Measurements from ENCODE around the gene SQSTM1. TPM values are rescaled to one million over a fixed set of nuclear protein-coding genes. Genes with fewer than 3 reads are reported as not detected.

Gene SQSTM1
- total RNA-seq, 1 donor from 2014 or later, result 105 TPM

DNA sequence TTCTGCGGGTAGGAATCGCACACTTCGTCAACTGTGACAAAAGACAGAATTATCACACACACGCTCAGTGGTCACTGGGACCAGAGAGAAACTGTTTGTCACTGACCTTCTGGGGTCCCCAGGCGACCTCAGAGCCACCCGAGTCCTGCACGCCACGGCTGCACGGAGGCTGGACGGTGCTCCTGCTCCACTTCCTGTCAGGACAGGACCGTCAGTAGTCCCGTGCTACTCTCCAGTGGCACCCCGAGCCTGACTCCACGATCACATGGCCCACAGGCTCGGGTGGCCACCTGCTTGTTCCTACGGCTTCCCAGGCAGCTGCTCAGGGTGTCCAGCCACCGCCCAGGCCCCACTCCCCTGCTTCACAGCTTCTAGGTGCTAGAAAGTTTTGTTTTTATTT is 20.1 kb downstream of the SQSTM1 start:
- intact Hi-C loops (cut with micrococcal nuclease), result no loop called here

DNA sequence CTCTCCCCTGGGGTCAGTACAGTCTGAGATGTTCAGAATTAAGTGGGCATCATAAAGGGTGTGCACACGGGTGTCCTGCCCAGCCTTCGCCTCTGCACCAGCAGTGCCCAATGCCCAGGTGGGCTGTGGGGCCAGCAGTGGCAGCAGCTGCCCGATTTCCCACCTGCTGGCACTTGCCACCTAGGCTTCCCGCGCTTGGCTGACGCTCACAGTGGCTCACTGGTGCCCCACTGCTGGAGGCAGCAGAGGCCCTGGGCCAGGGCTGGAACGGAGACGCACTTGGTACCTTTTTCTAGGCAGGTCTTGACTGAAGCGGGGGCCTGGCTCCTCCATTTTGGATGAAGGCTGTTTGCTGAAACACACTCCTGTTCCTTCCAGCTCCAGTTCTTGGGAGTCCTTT is 20.9 kb downstream of the SQSTM1 start:
- intact Hi-C loops (cut with micrococcal nuclease), result no loop called here

DNA sequence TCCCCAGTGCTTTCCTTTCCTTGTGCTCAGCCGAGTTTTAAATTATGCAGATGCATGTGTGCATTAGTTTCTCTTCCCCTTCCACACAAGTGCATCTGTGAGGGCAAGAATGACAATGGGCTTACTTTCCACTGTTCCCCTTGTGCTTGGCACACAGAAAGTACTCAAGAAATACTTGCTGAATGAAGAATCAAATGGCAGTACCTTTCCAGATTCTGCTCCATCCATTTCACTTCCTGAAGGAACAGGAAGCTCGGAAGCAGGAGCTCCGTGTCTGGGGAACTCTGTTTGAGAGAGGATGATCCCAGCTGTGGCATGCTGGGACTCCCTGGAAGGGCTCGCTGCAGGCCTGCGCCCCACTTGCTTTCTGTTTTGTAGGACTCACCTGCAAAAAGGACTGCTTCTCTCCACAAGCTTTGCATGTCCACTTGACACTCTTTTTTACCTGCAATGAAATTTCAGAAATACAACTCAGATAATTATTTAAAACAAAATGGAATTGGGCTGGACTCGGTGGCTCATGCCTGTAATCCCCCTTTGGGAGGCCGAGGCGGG is 32.4 kb downstream of the SQSTM1 start:
- intact Hi-C loops (cut with micrococcal nuclease), result no loop called here

DNA sequence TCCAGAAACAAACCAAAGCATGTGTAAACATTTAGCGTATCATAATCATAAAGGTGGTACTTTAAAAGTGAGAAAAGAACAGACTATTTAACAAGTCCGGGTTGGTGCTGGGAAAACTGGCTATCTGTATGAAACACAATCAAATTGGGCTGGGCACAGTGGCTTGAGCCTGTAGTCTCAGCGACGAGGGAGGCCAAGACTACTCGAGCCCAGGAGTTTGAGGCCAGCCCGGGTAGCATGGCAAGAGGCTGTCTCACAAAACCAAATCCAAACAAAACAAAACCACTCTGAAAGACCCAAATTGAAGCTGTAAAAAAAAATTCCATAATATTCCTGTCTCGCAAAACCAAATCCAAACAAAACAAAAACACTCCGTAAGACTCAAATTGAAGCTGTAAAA is 33.7 kb downstream of the SQSTM1 start:
- intact Hi-C loops (cut with micrococcal nuclease), result no loop called here

DNA sequence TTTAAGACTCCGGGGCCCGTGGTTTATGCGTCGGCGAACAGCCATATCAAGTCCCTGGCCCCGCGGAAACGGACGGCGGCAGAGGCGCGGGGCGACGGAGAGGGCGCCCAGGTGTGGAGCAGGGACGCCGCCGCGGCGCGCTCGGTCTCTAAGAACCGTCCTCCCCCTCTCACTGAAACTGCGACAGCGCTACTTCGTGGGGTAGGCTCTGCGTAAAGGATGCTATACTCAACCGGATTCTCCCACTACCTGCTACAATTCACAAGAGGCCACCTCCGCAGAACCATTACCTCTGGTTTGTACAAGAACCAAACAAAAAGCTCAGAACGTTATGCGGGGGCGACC is 37.5 kb downstream of the SQSTM1 start:
- intact Hi-C loops (cut with micrococcal nuclease), result loop anchor here (1.0 to 2.0 kb wide), 5 partner anchors 22 to 95 kb away; partner anchors contain the start of genes SQSTM1 and TBC1D9B

DNA sequence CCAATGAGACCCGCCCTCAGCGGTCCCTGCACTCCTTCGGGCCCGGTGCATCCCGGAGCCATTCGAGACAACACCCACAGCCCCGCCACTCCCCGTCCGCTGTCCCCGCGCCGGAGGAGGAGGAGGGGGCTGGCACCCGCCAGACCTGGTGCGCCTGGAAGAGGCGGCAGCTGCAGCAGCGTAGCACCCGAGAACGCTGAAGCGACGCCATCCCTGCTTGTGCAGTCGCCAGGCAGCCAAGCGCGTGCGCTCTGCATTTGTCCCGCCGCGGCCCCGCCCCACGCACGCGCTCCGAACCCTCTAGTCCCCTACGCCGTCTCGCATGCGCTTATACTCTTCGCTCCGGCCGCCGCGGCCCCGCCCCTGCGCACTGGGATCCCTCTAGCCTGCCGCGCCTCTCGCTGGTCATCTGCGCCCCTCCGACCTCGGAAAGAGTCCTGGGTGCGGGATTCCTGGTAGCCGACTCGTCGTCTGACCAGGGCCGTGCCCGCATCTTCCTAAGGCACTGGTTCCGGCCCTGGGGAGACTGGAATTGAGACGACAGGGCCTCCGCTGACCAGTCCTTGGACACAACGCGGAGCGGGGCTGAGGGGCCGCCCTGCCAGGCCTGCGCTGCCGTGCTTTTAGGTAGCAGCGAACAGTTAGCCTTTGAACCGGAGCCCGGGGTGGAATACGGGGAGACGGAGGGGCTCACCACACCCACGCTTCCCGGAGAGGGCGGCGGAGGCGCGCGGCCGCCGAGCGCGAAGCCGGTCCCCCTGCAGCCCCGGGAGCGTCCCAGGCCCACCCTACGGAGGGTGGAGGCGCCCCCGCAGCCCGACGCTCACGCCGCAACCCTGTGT is 38.1 kb downstream of the SQSTM1 start, which contains the start of gene MRNIP:
Gene MRNIP, minus strand, starts transcription at position 232 of the 842 bp plus-strand sequence. Its CDS starts 21 bp downstream, at position 211.
- intact Hi-C loops (cut with micrococcal nuclease), result loop anchor here (1.0 to 2.0 kb wide), 5 partner anchors 23 to 96 kb away; partner anchors contain the start of genes SQSTM1 and TBC1D9B

DNA sequence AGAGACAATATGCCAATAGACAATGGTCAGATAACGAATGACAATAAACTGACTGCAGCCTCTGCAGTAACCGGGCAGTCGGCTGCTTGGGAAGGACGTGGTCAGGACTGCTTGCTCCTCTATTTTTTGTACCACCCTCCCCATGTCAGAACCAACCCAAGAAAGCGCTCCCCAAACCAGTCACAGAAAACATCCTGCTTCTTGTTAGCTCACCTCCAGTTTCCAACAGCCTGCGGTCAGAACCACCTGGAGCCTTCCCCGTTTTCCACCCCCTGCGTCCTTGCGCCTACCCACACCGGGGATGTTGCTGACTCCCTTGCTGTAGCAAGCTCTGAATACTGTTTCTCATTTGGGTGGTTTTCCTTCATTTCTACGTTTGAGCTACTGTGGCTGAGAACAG is 39.6 kb downstream of the SQSTM1 start:
- intact Hi-C loops (cut with micrococcal nuclease), result no loop called here

DNA sequence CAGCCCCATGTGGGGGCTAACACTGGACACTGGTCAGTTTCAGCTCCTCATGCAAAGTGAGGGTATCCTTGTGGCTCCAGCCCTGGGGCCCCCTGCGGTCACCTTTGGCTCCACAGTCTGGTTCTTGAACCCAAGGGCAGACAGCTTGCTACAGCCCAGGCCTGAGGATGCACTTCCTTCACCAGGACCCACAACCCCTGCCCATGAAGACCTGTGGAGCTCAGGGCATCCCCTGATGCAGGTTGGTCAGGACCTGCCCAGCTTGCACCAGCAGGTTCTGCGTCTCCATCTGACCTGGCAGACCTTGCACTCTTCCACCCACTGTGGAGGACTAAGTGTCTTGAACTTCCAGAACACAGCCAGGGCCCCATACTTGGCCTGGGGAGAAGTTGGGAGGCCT is 41.6 kb downstream of the SQSTM1 start:
- intact Hi-C loops (cut with micrococcal nuclease), result no loop called here

DNA sequence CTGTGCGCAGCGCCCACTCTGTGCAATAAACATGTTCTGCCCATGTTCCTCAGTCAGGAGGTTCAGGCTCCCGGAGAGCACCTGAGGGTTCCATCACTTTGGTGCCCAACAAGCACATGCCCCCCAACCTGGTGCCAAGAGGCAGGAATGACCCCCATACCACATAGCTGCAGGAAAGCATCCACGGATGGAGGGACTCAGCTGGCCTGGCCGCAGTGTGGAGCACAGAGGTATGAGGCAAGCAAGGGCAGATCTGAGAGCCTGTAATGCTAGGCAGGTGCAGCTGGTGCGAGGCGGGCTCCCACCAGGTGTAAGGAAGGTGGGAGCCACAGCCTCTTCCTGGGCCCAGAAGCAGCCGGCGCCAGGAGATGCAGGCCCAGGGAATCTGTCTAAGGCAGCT is 42.2 kb downstream of the SQSTM1 start:
- intact Hi-C loops (cut with micrococcal nuclease), result no loop called here

DNA sequence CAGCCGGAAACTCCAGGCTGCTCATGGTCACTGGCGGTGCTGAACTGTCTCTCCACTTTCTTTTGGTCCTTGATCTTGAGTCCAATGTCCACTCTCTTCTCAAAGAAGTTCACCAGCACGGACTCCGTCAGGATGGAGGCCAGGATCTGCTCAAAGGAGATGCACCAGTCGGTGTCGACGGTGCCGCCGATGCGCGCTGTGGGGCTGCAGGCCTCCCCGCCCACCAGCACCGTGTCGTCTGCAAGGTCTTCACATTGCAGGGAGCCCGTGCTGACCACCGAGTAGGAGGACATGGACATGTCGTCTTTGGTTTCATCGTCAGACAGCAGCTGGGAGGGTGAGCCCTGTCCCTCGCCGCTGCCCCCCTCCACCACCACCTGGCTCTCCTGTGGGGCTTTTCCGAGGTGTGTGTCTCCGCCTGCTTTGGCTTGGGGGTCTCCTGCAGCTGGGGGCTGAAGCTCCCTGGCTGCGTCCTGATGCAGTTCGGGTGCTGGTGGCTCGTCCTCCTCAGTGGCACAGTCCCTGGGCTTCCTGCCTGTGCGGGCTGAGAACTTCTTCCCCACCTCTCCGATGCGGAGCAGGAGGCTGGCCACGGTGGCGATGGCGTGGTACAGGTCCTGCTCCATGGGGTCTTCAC is 42.9 kb downstream of the SQSTM1 start:
- intact Hi-C loops (cut with micrococcal nuclease), result no loop called here

DNA sequence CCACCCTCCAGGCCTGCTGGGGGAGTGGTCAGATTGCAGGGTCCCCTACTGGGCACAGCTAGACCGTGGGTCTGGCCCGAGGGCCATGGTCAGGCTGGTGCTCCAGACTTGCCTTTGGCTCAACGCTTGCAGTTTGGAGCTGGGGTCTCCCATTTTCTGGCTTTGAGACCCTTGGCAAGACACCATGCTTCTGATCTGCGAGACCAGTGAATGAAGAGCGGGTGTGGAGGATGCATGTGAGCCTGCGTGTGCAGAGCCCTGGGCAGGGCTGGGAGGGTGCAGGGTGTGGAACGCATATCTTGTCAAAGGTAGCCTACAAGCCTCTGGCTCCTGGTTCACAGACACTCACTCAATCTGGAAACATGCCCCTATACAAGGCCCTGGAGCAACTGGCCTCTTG is 44.0 kb downstream of the SQSTM1 start:
- intact Hi-C loops (cut with micrococcal nuclease), result no loop called here

DNA sequence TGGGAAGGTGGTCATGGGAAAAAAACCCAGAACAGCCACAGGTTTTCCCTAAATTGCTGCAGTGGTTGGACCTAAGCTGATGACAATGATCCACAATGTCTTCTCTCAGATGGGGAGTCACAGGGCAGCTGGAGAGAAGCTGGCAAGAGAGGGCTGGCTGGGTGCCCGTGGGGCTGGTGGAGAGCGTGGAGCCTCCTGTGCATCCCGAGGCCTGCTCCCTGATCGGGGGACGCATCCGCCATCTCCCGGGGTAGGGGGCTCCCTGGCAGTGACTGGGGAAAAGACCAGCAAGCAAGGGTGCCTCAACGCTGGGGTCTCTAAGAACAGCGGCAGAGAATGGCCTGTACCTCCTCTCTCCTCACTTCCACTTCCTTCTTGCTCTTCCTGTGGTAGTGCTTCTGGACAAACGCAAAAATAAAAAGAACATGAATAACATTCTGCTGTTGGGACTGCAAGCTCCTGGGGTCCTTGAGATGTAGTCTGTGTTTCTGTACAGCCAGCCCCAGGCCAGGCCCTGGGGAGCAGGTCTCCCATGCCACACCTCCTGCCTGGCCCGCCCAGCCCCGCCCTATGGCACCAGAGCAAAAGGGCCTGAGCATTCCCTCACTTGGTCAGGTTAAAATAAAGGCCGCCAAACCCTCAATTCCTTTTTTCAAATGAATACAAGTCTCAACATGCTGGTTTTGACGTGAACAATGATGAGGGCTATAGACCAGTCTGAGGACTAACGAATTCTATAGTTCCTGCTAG is 45.0 kb downstream of the SQSTM1 start:
- intact Hi-C loops (cut with micrococcal nuclease), result no loop called here

DNA sequence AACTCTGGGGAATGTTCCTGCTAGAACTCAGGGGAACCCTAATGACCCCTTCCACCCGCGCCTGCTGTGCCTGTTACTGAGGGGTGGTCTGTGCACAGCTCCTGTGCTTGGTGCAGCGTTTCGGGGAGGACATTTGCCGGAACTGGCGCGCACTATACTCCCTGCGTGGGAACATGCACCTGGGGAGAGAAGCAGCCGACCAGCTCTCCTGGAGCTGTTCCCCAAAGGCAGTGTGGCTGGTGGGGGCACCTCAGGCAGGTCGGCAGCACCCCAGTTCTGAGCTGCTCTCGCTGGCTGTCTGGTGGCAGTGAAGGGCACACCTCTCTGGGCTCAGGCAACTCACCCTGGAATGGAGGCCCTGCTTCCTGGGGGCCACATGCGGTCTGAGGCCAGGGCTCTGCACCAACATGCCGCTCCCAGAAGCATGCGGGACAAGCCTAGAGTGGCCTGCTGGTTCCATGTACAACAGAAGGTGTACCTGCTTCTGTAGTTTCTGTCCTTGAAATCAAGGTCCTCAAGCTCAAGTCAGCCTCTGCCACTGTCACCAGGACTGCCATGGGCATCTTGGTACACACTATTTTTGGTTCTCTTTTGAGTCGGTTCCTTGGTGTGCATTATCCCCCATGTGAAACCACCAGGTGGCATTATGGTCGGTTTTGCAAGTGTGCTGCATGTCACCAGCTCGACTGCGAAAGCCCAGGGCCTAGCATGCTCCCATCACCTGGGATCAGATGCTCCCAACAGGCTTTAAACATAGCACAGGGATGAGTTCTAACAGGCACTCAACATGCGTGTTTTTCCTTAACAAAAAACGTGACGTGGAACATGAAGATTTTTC is 45.8 kb downstream of the SQSTM1 start:
- intact Hi-C loops (cut with micrococcal nuclease), result no loop called here

DNA sequence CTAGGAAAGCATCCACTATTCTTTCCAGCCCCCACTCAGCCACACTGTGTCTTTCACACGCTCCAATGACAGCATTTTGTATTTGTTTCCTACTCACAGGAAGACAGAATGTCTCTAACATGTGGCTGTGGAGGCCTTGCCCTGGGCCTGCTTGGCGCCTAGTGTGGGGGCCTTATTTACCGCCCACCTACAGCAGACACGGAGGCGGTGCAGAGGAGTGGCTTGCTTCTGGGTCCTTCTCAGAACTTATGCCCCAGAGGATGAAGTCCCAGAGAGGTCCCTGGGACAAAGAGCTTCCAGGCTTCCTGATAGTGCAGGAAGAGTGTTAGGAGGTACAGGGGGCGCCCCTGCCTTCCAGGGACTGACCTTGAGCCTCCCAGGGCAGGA is 46.4 kb downstream of the SQSTM1 start:
- intact Hi-C loops (cut with micrococcal nuclease), result no loop called here

DNA sequence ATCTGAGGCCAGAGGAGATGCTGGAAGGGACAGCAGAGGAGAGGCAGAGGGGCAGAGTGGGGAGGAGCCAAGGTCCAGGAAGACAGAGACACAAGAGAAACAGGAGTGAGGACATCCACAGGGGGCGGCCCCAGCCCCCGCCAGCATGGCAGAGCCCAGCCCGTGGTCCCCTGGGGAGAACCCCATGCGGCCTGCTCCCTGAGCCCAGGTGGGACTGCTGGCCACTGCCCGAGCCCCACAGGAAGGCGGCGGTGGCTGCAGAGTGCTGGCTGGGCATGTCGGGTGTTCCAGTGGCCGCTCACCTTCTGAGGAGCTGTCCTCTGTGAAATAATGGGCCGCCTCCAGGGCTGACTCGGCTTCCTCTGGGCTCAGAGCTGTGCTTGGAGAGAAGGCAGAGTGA is 46.8 kb downstream of the SQSTM1 start:
- intact Hi-C loops (cut with micrococcal nuclease), result no loop called here

DNA sequence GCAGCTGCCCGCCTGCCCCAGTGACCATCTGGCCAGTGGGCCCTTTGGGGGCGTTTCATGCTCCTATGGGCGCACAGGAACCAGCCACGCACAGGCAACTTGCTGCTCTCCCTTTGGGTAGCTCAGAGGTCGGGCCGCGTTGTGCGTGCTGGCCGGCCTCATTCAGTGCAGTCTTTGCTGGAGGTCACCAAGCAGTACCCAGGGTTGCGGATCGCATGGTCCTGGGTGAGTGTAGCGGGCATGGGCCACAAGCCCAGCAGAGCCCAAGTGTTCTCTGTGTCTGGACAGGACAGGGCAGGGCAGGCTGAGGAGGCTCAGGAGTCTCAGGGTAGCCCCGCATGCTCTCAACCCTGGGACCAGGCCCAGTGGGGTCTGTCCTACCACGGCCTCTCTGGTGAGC is 47.8 kb downstream of the SQSTM1 start:
- intact Hi-C loops (cut with micrococcal nuclease), result no loop called here

DNA sequence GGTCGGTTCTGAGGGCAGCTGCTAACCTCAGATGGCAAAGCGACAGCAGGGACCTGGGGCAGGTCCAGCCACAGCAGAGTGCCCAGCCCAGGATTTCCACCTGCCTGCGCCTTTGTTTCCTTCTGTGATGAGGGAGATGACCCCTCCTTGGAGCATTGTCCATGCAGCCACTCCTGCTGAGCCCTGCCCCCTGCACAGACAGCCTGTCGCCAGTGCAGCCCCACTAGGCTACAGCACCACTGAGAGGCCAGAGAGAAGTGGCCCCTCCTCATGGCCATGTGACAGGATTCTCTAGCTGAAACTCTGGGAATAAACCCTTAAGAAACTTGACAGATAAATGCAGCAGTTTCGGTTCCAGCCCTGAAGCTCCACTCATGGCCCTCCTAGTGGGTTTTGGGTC is 48.4 kb downstream of the SQSTM1 start:
- intact Hi-C loops (cut with micrococcal nuclease), result no loop called here

DNA sequence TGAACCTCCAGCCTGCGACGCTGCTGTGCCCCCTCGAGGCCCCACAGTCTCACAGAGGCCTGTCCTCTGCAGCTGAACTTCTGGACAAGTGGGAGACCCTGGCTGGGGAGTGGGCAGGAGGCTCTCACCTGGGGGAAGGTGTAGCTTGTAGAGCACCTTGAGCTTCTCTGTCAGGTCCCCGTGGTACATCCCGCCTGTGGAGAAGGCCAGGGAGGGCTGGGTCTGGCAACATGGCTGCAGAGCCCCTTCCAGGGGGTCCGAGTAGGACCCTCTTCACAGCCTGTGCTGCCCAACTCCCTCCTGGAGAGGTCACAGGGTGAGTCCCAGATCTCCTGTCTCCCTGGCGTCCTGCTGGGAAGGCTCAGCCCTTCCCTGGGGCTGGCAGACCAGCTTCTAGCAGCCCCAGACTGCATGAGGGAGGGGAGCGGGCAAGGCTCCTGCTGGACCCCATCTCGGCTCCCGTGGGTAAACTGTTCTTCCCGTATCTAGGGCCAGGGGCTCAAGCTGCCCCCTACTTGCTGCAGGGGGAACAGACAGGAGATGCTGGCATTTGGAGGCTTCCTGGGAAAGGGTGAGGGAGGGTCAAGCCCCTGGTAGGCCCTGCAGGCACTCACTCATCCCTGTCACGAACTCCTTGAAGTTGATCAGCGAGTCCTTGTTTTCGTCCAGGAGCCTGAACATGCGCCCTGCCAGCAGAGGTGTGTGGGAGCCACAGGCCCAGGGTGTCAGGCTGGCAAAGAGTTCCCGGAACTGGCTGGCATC is 49.1 kb downstream of the SQSTM1 start:
- intact Hi-C loops (cut with micrococcal nuclease), result no loop called here

DNA sequence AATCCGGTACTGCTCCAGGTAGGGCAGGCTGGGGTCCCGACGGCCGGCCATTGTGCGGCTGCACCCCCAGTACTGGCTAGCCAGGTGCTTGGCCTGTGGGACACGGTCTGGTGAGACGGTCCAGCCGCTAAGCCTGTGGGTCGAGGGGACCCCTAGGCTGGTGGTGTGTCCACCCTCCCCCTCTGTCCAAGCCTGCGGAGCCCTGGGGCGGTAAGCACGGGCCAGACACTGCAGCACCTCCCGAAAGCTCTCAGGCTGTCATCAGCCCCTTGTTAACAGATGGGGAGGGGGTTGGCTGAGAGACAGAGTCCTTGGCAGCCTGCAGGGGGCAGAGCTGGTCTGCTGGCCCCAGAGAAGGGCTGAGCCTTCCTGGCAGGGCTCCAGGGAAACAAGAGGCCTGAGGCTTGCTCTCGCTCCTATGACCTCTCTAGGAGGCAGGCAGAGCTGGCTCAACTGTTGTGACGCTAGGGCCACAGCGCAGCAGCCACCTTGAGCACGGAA is 49.7 kb downstream of the SQSTM1 start:
- intact Hi-C loops (cut with micrococcal nuclease), result no loop called here

DNA sequence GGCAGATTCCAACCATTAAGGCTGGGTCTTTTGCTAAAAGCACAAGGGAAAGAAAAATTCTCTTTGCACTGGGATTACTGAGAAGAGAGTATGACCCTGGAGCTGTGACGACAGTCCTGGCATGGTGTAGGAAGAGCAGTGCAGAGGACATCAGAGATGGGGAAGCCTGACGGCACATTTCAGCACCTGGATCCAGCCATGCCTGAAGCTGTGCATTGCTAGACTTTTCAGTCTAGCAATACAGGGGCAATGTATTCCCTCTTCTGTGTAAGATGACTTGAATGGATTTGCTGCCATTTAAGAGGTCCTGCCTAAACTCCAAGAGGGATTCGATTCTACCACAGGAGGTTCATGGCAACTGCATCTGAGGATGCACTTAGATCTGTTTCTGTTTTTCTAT is 50.2 kb downstream of the SQSTM1 start:
- intact Hi-C loops (cut with micrococcal nuclease), result no loop called here
